GM21786 (cell line): ENCODE measurements around the gene CMTM3.
"Not testable (repeated sequence)": the region's sequence is repeated elsewhere in the genome, so short reads cannot be mapped to it uniquely, and the experiment has no call there.

Source experiments
- ATAC-seq: cut with Tn5 transposase; IDR thresholded peaks from one replicate; pipeline ENCODE4 v1.9.1; 2021; ENCODE audit not compliant: unreplicated experiment

Gene CMTM3

GRCh38 chr16:66631558-66631957 lies 27.1 kb downstream of the CMTM3 start:
- ATAC-seq, result not testable (repeated sequence)

- ATAC-seq, result no peak
Measured at GRCh38 chr16:66634527-66635196, 30.2 kb downstream of the CMTM3 start.

GRCh38 chr16:66635406-66635805 lies 30.9 kb downstream of the CMTM3 start:
- no peak for ATAC-seq

GRCh38 chr16:66636199-66636598 lies 31.7 kb downstream of the CMTM3 start:
- ATAC-seq, result no peak

GRCh38 chr16:66637806-66638205 lies 33.3 kb downstream of the CMTM3 start:
- ATAC-seq, result no peak

- ATAC-seq, result no peak
Measured at GRCh38 chr16:66639091-66639885, 34.8 kb downstream of the CMTM3 start.

GRCh38 chr16:66640724-66641314 lies 36.3 kb downstream of the CMTM3 start:
- no peak for ATAC-seq

- ATAC-seq, result no peak
Measured at GRCh38 chr16:66641387-66641786, 36.9 kb downstream of the CMTM3 start.

- no peak for ATAC-seq
Measured at GRCh38 chr16:66647866-66648265, 43.4 kb downstream of the CMTM3 start.

GRCh38 chr16:66649167-66649566 lies 44.7 kb downstream of the CMTM3 start:
- ATAC-seq, result no peak

- ATAC-seq, result no peak
Measured at GRCh38 chr16:66649636-66650205, 45.2 kb downstream of the CMTM3 start.

GRCh38 chr16:66650707-66651473 lies 46.4 kb downstream of the CMTM3 start:
- peak; percentile 95 for ATAC-seq

GRCh38 chr16:66651474-66651765 lies 46.9 kb downstream of the CMTM3 start:
- no peak for ATAC-seq

- ATAC-seq, result no peak
Measured at GRCh38 chr16:66651965-66652364, 47.5 kb downstream of the CMTM3 start.

- no peak for ATAC-seq
Measured at GRCh38 chr16:66652661-66653360, 48.3 kb downstream of the CMTM3 start.

- no peak for ATAC-seq
Measured at GRCh38 chr16:66653581-66654350, 49.3 kb downstream of the CMTM3 start.

GRCh38 chr16:66656547-66656946 lies 52.0 kb downstream of the CMTM3 start:
- ATAC-seq, result no peak

- no peak for ATAC-seq
Measured at GRCh38 chr16:66658143-66658859, 53.8 kb downstream of the CMTM3 start.

- no peak for ATAC-seq
Measured at GRCh38 chr16:66658860-66659190, 54.3 kb downstream of the CMTM3 start.
